ENCODE measurements around the gene IL23A. TPM values are rescaled to one million over a fixed set of nuclear protein-coding genes. Genes with fewer than 3 reads are reported as not detected.
A peak's percentile ranks its signal among the peaks of the same experiment; 100 is the strongest.

IL23A gene
- total RNA-seq, 1 experiment from 2014 or later, result 17.5 TPM

- peaks cover 39% of the 10 kb centered on the region for H3K4me1 ChIP-seq (ENCODE audit: insufficient read depth, low read length)
- H3K9me3 ChIP-seq (ENCODE audit: low read length), result no peaks in the 10 kb centered on the region
- no peaks in the 10 kb centered on the region for H3K9me2 ChIP-seq (replicated peaks; ENCODE audit: low read length)
- TF ChIP-seq EZH2 (IDR thresholded peaks at IDR 0.05; ENCODE audit: low read length, unreplicated experiment) (no peak), CTCF (conservative IDR thresholded peaks at IDR 0.05; ENCODE audit: low read depth, low read length) (no peak), EZH2phosphoT487 (IDR thresholded peaks at IDR 0.05; ENCODE audit: borderline replicate concordance, low read length) (no peak)
- ChIA-PET POLR2A (ENCODE audit: unreplicated experiment) (interaction anchor here (0.6 kb wide), 1 partner anchor 197 kb away, joined by 6 read pairs; the partner anchor contains the start of gene PA2G4), CTCF (no interaction called here)
- no peaks in the 10 kb centered on the region for H3K27me3 ChIP-seq (ENCODE audit: low read length)
- H3K36me3 ChIP-seq (ENCODE audit: low read depth, low read length), result peaks cover 18% of the 10 kb centered on the region
- H3K4me3 ChIP-seq (ENCODE audit: low read length), result peak overlapping the region; percentile 96
- H3K27ac ChIP-seq (ENCODE audit: low read length), result peak overlapping the region; percentile 56
- BruUV-seq (replicated peaks), result TSS peak; percentile 70
- H2AFZ ChIP-seq (ENCODE audit: low read length), result peak overlapping the region; percentile 87
- peak; percentile 1; the same call in 1 of the 2 replicates for ATAC-seq
- peak overlapping the region; percentile 86 for H3K4me2 ChIP-seq (ENCODE audit: low read length)
- peaks cover 23% of the 10 kb centered on the region; the same call in 1 of the 2 replicates for H4K20me1 ChIP-seq (ENCODE audit: low read length)
- peak overlapping the region; percentile 89 for H3K9ac ChIP-seq (ENCODE audit: low read length)
- H3K79me2 ChIP-seq (ENCODE audit: low read length), result peaks cover 42% of the 10 kb centered on the region
- intact Hi-C loops (cut with micrococcal nuclease), result no loop called here
- no peak for DNase-seq
- no peaks in the 10 kb centered on the region for H3F3A ChIP-seq (ENCODE audit: low read length, unreplicated experiment)
Observed at GRCh38 chr12:56300644-56301464, 37.8 kb upstream of the IL23A start.

- H3K4me3 ChIP-seq (ENCODE audit: low read length), result no peak overlapping the region
- no peak overlapping the region for H2AFZ ChIP-seq (ENCODE audit: low read length)
- no peak overlapping the region for H3K9ac ChIP-seq (ENCODE audit: low read length)
- no peaks in the 10 kb centered on the region for H3K9me2 ChIP-seq (replicated peaks; ENCODE audit: low read length)
- ChIA-PET CTCF (no interaction called here), POLR2A (ENCODE audit: unreplicated experiment) (no interaction called here)
- no peaks in the 10 kb centered on the region for H3K27me3 ChIP-seq (ENCODE audit: low read length)
- peaks cover 8% of the 10 kb centered on the region for H3K4me1 ChIP-seq (ENCODE audit: insufficient read depth, low read length)
- peaks cover 13% of the 10 kb centered on the region for H3K36me3 ChIP-seq (ENCODE audit: low read depth, low read length)
- H4K20me1 ChIP-seq (ENCODE audit: low read length), result 0 out of 2 replicates have a peak, but pooled peaks cover under 1% of the 10 kb centered on the region
- H3K27ac ChIP-seq (ENCODE audit: low read length), result no peak overlapping the region
- BruUV-seq (replicated peaks), result no TSS peak
- H3K4me2 ChIP-seq (ENCODE audit: low read length), result no peak overlapping the region
- no peaks in the 10 kb centered on the region for H3K9me3 ChIP-seq (ENCODE audit: low read length)
- H3K79me2 ChIP-seq (ENCODE audit: low read length), result peaks cover 8% of the 10 kb centered on the region
- intact Hi-C loops (cut with micrococcal nuclease), result no loop called here
- ATAC-seq (no peak), DNase-seq (no peak)
- H3F3A ChIP-seq (ENCODE audit: low read length, unreplicated experiment), result no peaks in the 10 kb centered on the region
- no peak for TF ChIP-seq EZH2phosphoT487 (IDR thresholded peaks at IDR 0.05; ENCODE audit: borderline replicate concordance, low read length)
Observed at GRCh38 chr12:56304276-56304675, 34.4 kb upstream of the IL23A start.

- Histone ChIP-seq H3K9ac (ENCODE audit: low read length) (no peak overlapping the region), H3K4me3 (ENCODE audit: low read length) (no peak overlapping the region), H3F3A (ENCODE audit: low read length, unreplicated experiment) (no peaks in the 10 kb centered on the region), H2AFZ (ENCODE audit: low read length) (no peak overlapping the region), H3K9me3 (ENCODE audit: low read length) (no peaks in the 10 kb centered on the region), H3K27ac (ENCODE audit: low read length) (no peak overlapping the region), H3K27me3 (ENCODE audit: low read length) (no peaks in the 10 kb centered on the region), H3K4me1 (ENCODE audit: insufficient read depth, low read length) (peaks cover 8% of the 10 kb centered on the region), H3K36me3 (ENCODE audit: low read depth, low read length) (peaks cover 13% of the 10 kb centered on the region), H3K9me2 (replicated peaks; ENCODE audit: low read length) (no peaks in the 10 kb centered on the region), H3K79me2 (ENCODE audit: low read length) (0 out of 2 replicates have a peak, but pooled peaks cover under 1% of the 10 kb centered on the region), H3K4me2 (ENCODE audit: low read length) (no peak overlapping the region), H4K20me1 (ENCODE audit: low read length) (no peaks in the 10 kb centered on the region)
- no peak for DNase-seq
- POLR2A ChIA-PET (ENCODE audit: unreplicated experiment), result no interaction called here
- CTCF ChIA-PET, result no interaction called here
- TF ChIP-seq EZH2 (IDR thresholded peaks at IDR 0.05; ENCODE audit: low read length, unreplicated experiment) (no peak), EZH2phosphoT487 (IDR thresholded peaks at IDR 0.05; ENCODE audit: borderline replicate concordance, low read length) (no peak), CTCF (conservative IDR thresholded peaks at IDR 0.05; ENCODE audit: low read depth, low read length) (no peak)
- BruUV-seq (replicated peaks), result no TSS peak
- intact Hi-C loops (cut with micrococcal nuclease), result no loop called here
- no peak for ATAC-seq
Observed at GRCh38 chr12:56304872-56305590, 33.7 kb upstream of the IL23A start.

Measured in PC-3 (cell line).